HEK293T (cell line): ENCODE data around the gene CDH6.

ENCODE experiments used
- ELF4 ChIP-seq: fragments of 450-650 bp; IDR thresholded peaks from 2 replicates; pipeline ENCODE4 v1.6.1; 2017; ENCODE audit warnings: antibody characterized with exemption
- HDGF ChIP-seq: fragments of 450-650 bp; IDR thresholded peaks from 2 replicates; pipeline ENCODE4 v1.6.1; 2017; ENCODE audit warnings: antibody characterized with exemption, borderline replicate concordance
- NFRKB ChIP-seq: fragments of 450-650 bp; IDR thresholded peaks from 2 replicates; pipeline ENCODE4 v1.6.1; 2016; ENCODE audit warnings: mild to moderate bottlenecking, moderate library complexity
- SUZ12 ChIP-seq: fragments of 450-650 bp; IDR thresholded peaks from 2 replicates; pipeline ENCODE4 v1.6.1; 2016; ENCODE audit warnings: mild to moderate bottlenecking

DNA sequence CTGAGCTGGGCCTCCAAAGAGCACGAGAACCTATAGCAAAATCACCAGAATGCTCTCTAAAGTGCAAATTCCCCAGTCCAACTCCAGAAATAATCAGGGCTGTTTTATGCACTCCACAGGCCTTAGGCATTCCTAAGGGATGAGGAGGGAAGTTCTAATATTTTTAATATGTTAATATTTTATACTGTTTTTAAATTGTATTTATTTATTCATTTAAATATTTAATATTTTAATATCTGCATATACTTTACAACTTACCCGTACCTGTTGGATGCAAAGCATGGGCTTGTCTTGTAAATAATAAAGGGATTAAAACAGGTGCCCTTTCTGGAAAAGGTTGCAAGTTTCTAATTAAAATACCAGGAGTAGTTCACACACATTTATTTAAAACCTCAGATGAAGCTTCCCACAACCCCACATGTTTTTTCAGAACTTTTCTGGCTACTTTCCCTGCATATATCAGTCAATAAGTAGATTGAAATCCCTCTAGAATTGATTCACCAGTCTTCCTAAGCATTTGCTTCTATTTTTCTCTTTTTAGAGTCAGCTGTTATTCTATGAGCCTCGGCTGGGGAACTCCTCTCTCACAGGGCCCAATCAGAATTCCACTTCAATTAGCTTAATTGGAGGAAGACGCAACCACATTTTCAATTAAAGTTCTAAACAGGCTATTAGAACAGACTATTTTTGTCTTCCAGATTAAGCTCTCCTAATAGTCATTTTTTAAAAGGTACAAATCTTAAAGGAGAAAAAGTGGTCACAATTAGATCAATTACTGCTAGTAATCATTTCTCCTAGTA is 140.8 kb downstream of the CDH6 start:
- no peak for TF ChIP-seq HDGF
- TF ChIP-seq NFRKB = no peak
- TF ChIP-seq ELF4 = no peak
- TF ChIP-seq SUZ12 = no peak
